Endothelial cell of umbilical vein (primary cell): ENCODE results near the gene BUB1. TPM values are rescaled to one million over a fixed set of nuclear protein-coding genes. Genes with fewer than 3 reads are reported as not detected.

Experiments used
- BruUV-seq: library from RNA; stranded (reverse); fragments of 400-500 nt; replicated peaks from 2 replicates; lab custom pipeline; 2021; lab: Mats Ljungman, UMichigan
- CTCF ChIA-PET: fragments of 300-600, 350-600 bp; sonication (Branson Sonifier 250); formaldehyde crosslinking; loops from one replicate; lab custom pipeline; 2021; ENCODE audit warnings: antibody characterized with exemption, inconsistent platforms; lab: Charles Lee
- POLR2A ChIA-PET: fragments of 300-600, 350-600 bp; sonication (Branson Sonifier 250); formaldehyde crosslinking; loops from one replicate; lab custom pipeline; 2021; ENCODE audit warnings: antibody characterized with exemption, inconsistent platforms; lab: Charles Lee
- DNase-seq: peaks from one replicate; pipeline ENCODE4 v3.0.0-alpha.2; 2011; ENCODE audit warnings: low read depth, low spot score
- FAIRE-seq: peaks from 2 replicates; lab custom pipeline; 2011; peaks lifted over from hg19 to GRCh38; lab: Jason Lieb, UNC
- H2AFZ ChIP-seq: 2 replicates; pipeline ENCODE4 v1.6.0; 2012; ENCODE audit warnings: low read depth, low read length, control low read depth, inconsistent platforms
- H3K27ac ChIP-seq: 2 replicates; pipeline ENCODE4 v1.5.1; 2011; ENCODE audit warnings: low read depth, mild to moderate bottlenecking, control low read depth, low read length, moderate library complexity; ENCODE audit not compliant: insufficient read depth
- H3K27me3 ChIP-seq, 2 experiments: 2 replicates each; pipeline versions ENCODE4 v1.6.0 to v1.6.1; 2011; ENCODE audit warnings: low read length in 2 of 2, mixed read lengths in 1 of 2; ENCODE audit not compliant: control insufficient read depth in 2 of 2, insufficient read depth in 2 of 2
- H3K36me3 ChIP-seq, 2 experiments: 2 replicates in 1 of 2; 3 replicates in 1 of 2; pipeline ENCODE4 v1.5.1; 2011; ENCODE audit warnings: low read length in 2 of 2, mild to moderate bottlenecking in 1 of 2, moderate library complexity in 1 of 2; ENCODE audit not compliant: control insufficient read depth in 2 of 2, insufficient read depth in 2 of 2; ENCODE audit errors: extremely low read depth in 1 of 2
- H3K4me1 ChIP-seq: 3 replicates; pipeline ENCODE4 v1.5.1; 2011; ENCODE audit warnings: mild to moderate bottlenecking, low read length; ENCODE audit not compliant: control insufficient read depth, insufficient read depth; ENCODE audit errors: extremely low read depth
- H3K4me2 ChIP-seq: 2 replicates; pipeline ENCODE4 v1.6.1; 2011; ENCODE audit warnings: low read length, control low read depth, mixed read lengths; ENCODE audit not compliant: insufficient read depth
- H3K4me3 ChIP-seq, 3 experiments: fragments of 200-600 bp in 1 of 3; sonication (generic), shearing (Covaris generic) in 1 of 3; replicated peaks in 1 of 3; 2 replicates each; pipeline ENCODE4 v1.5.1; 2011 to 2016; ENCODE audit warnings: control low read depth in 3 of 3, low read length in 3 of 3, mild to moderate bottlenecking in 2 of 3, inconsistent platforms in 1 of 3, low read depth in 1 of 3, moderate library complexity in 1 of 3; ENCODE audit not compliant: insufficient read depth in 1 of 3
- H3K79me2 ChIP-seq: 2 replicates; pipeline ENCODE4 v1.6.0; 2012; ENCODE audit warnings: low read length, inconsistent platforms; ENCODE audit not compliant: control insufficient read depth, insufficient read depth
- H3K9ac ChIP-seq: replicated peaks from 2 replicates; pipeline ENCODE3; 2011; ENCODE audit warnings: low read length, control low read depth; ENCODE audit not compliant: insufficient read depth; ENCODE audit errors: extremely low read depth
- H3K9me1 ChIP-seq: replicated peaks from 3 replicates; pipeline ENCODE4 v1.6.0; 2011; ENCODE audit warnings: mild to moderate bottlenecking, low read length; ENCODE audit not compliant: control insufficient read depth, insufficient read depth; ENCODE audit errors: extremely low read depth
- H3K9me3 ChIP-seq: replicated peaks from 2 replicates; pipeline ENCODE4 v1.5.1; 2012; ENCODE audit warnings: low read length, inconsistent platforms; ENCODE audit not compliant: control insufficient read depth, insufficient read depth
- H4K20me1 ChIP-seq: replicated peaks from 2 replicates; pipeline ENCODE3; 2011; ENCODE audit warnings: mild to moderate bottlenecking, low read length; ENCODE audit not compliant: control insufficient read depth, insufficient read depth; ENCODE audit errors: extremely low read depth
- CTCF ChIP-seq, 2 donors: IDR thresholded peaks; 1 replicate in 1 of 2; 2 replicates in 1 of 2; pipeline ENCODE4 v1.5.1; 2011; ENCODE audit warnings: low read length in 2 of 2, mild to moderate bottlenecking in 2 of 2, moderate library complexity in 2 of 2, control low read depth in 1 of 2, inconsistent platforms in 1 of 2, low read depth in 1 of 2; ENCODE audit not compliant: insufficient read depth in 1 of 2; ENCODE audit errors: extremely low read depth in 1 of 2
- EZH2 ChIP-seq: IDR thresholded peaks from 2 replicates; pipeline ENCODE4 v1.6.1; 2012; ENCODE audit warnings: borderline replicate concordance, low read depth, mild to moderate bottlenecking, moderate library complexity, low read length, inconsistent platforms; ENCODE audit not compliant: severe bottlenecking
- FOS ChIP-seq: IDR thresholded peaks from 2 replicates; pipeline ENCODE4 v1.6.1; 2011; ENCODE audit warnings: mild to moderate bottlenecking, low read length, moderate library complexity, borderline replicate concordance; ENCODE audit not compliant: insufficient read depth
- GATA2 ChIP-seq: IDR thresholded peaks from 2 replicates; pipeline ENCODE4 v1.7.0; 2011; ENCODE audit warnings: low read depth, mild to moderate bottlenecking, moderate library complexity, mixed read lengths, low read length; ENCODE audit not compliant: insufficient read length, insufficient read depth
- JUN ChIP-seq: IDR thresholded peaks from 2 replicates; pipeline ENCODE4 v1.6.1; 2011; ENCODE audit warnings: borderline replicate concordance, low read depth; ENCODE audit not compliant: insufficient read length, insufficient read depth
- MAX ChIP-seq: IDR thresholded peaks from 2 replicates; pipeline ENCODE4 v1.6.1; 2011; ENCODE audit not compliant: insufficient read depth, insufficient read length
- MYC ChIP-seq: IDR thresholded peaks from one replicate; pipeline ENCODE4 v1.6.1; 2011; ENCODE audit warnings: mild to moderate bottlenecking, low read depth, low read length
- POLR2A ChIP-seq: IDR thresholded peaks from 2 replicates; pipeline ENCODE4 v1.6.1; 2012; ENCODE audit warnings: low read depth, mild to moderate bottlenecking, control low read depth, low read length
- POLR2AphosphoS5 ChIP-seq: IDR thresholded peaks from 2 replicates; pipeline ENCODE4 v1.6.1; 2012; ENCODE audit warnings: low read depth, mild to moderate bottlenecking, control low read depth, low read length, moderate library complexity; ENCODE audit not compliant: insufficient read depth
- dilution Hi-C: fragments of 300-500 bp; cut with MboI; formaldehyde crosslinking; loops from one replicate; pipeline ENCODE4 v1.15.0; 2019; ENCODE audit warnings: low sequenced_read_pairs; ENCODE audit not compliant: extremely low pct_ligation_motif_present
- intact Hi-C: fragments of 100-400 bp; cut with micrococcal nuclease; formaldehyde crosslinking; loops from one replicate; pipeline ENCODE4 v1.10.0; 2022
- polyA plus RNA-seq, 4 experiments: library from polyadenylated mRNA; depleted of rRNA in 3 of 4; stranded (reverse) in 3 of 4; unstranded in 1 of 4; fragments of >200 nt; gene quantifications; 2 replicates each; pipeline versions ENCODE4 v1.2.1 to v1.2.3, GENCODE V29; 2011 to 2012; ENCODE audit warnings: missing spikeins in 1 of 4
- total RNA-seq: library from RNA; stranded (reverse); gene quantifications from 2 replicates; pipeline ENCODE4 v1.2.3, GENCODE V29; 2021

BUB1 gene
- total and polyA plus RNA-seq, 2 donors (not counting 3 experiments of a cell fraction or from before 2014, with no cell fraction given): 16.1 to 66.4 TPM

GRCh38 chr2:110638952-110639695 is 38.7 kb downstream of the BUB1 start:
- Histone ChIP-seq H3K9me1 (no peaks in the 10 kb centered on the region), H3K36me3 (peaks cover 2 to 16% of the 10 kb centered on the region in 2 experiments), H3K79me2 (no peaks in the 10 kb centered on the region), H3K9ac (no peak overlapping the region), H3K4me1 (peaks cover 3% of the 10 kb centered on the region), H4K20me1 (no peaks in the 10 kb centered on the region), H3K9me3 (no peaks in the 10 kb centered on the region), H3K27me3 (no peaks in the 10 kb centered on the region), H3K27ac (no peak overlapping the region), H3K4me2 (no peak overlapping the region), H2AFZ (no peak overlapping the region), H3K4me3 (no peak overlapping the region)
- FAIRE-seq: no peak
- dilution Hi-C loops: no loop called here
- peak; percentile 14 for DNase-seq
- no TSS peak for BruUV-seq
- TF ChIP-seq EZH2 (no peak), MAX (no peak), JUN (no peak), FOS (no peak), POLR2AphosphoS5 (no peak), MYC (no peak), GATA2 (no peak), POLR2A (no peak), CTCF (IDR thresholded peaks at IDR 0.05; ENCODE audit: extremely low read depth in 1 of 2, insufficient read depth in 1 of 2, low read depth in 1 of 2, low read length in 2 of 2) (no peak)
- ChIA-PET CTCF (interaction anchor here (0.6 to 2.0 kb wide), 2 partner anchors 10 to 116 kb away, joined by 3 to 5 read pairs; no protein-coding TSS in a partner anchor), POLR2A (no interaction called here)
- intact Hi-C loops: no loop called here
